Stimulated activated CD4-positive, alpha-beta T cell treated with anti-CD3 and anti-CD28 coated beads, Interleukin-4, amount 100 ng/mL, for 24 hours (primary cell): Measurements from ENCODE around the gene KATNB1.
A peak's percentile ranks its signal among the peaks of the same experiment; 100 is the strongest.
"Not testable (repeated sequence)": the region's sequence is repeated elsewhere in the genome, so short reads cannot be mapped to it uniquely, and the experiment has no call there.

Experiments
- DNase-seq: peaks from one replicate; pipeline ENCODE4 v3.0.0-alpha.2; 2020

KATNB1 gene

GRCh38 chr16:57746316-57746715 lies 10.7 kb downstream of the KATNB1 start:
- DNase-seq, result not testable (repeated sequence)

GRCh38 chr16:57747091-57747490 lies 11.5 kb downstream of the KATNB1 start:
- no peak for DNase-seq

- no peak for DNase-seq
These were observed 11.9 kb downstream of the KATNB1 start for GRCh38 chr16:57747496-57747895.

- DNase-seq, result no peak
These were observed 12.4 kb downstream of the KATNB1 start for GRCh38 chr16:57747996-57748395.

GRCh38 chr16:57748596-57748995 lies 13.0 kb downstream of the KATNB1 start:
- DNase-seq, result no peak

- DNase-seq, result no peak
These were observed 13.6 kb downstream of the KATNB1 start for GRCh38 chr16:57749101-57749692.

GRCh38 chr16:57749856-57750452 lies 14.4 kb downstream of the KATNB1 start:
- no peak for DNase-seq

GRCh38 chr16:57750796-57751538 lies 15.4 kb downstream of the KATNB1 start:
- DNase-seq, result no peak

GRCh38 chr16:57751539-57752202 lies 16.1 kb downstream of the KATNB1 start:
- no peak for DNase-seq

- DNase-seq, result no peak
These were observed 16.6 kb downstream of the KATNB1 start for GRCh38 chr16:57752203-57752580.

- no peak for DNase-seq
These were observed 17.2 kb downstream of the KATNB1 start for GRCh38 chr16:57752581-57753447.

GRCh38 chr16:57753448-57754353 lies 18.1 kb downstream of the KATNB1 start:
- no peak for DNase-seq

GRCh38 chr16:57754354-57755060 lies 18.9 kb downstream of the KATNB1 start:
- no peak for DNase-seq

- DNase-seq, result no peak
These were observed 19.6 kb downstream of the KATNB1 start for GRCh38 chr16:57755061-57755684.

GRCh38 chr16:57755726-57756423 lies 20.3 kb downstream of the KATNB1 start:
- DNase-seq, result no peak

GRCh38 chr16:57756424-57757325 lies 21.1 kb downstream of the KATNB1 start:
- no peak for DNase-seq

GRCh38 chr16:57757326-57757786 lies 21.8 kb downstream of the KATNB1 start:
- peak; percentile 91 for DNase-seq

GRCh38 chr16:57757883-57758282 lies 22.3 kb downstream of the KATNB1 start:
- DNase-seq, result no peak
